Left ventricle myocardium superior (tissue), 1 donor: ENCODE results near the gene ETFB. TPM values are rescaled to one million over a fixed set of nuclear protein-coding genes. Genes with fewer than 3 reads are reported as not detected.
"Not testable (repeated sequence)": the region's sequence is repeated elsewhere in the genome, so short reads cannot be mapped to it uniquely, and the experiment has no call there.

Experiments
- ATAC-seq: fragments of 200-7000 bp; cut with Tn5 transposase; one replicate; pipeline ENCODE4 v1.9.1; 2020; ENCODE audit warnings: mild to moderate bottlenecking, moderate library complexity
- DNase-seq: peaks from one replicate; pipeline ENCODE4 v3.0.0-alpha.2; 2020
- intact Hi-C: fragments of 100-400 bp; cut with micrococcal nuclease; formaldehyde crosslinking; loops from one replicate; pipeline ENCODE4 v1.11.0; 2022
- long read RNA-seq: library from polyadenylated mRNA; unstranded; transcript quantifications from one replicate; pipeline ENCODE4 v2.0.0, GENCODE V29; 2021
- total RNA-seq: library from RNA; stranded (reverse); fragmentation: NEBNext Ultra II Directional; extraction: Animal tissue kit (Norgen Biotek cat#: 25700); gene quantifications from one replicate; pipeline ENCODE4 v1.2.1, GENCODE V29; 2021
- donor health status: DM: no; HTN: yes; CAD: no; lungs with severe emphysema.

The ETFB gene
- 448 TPM for total RNA-seq
- long read RNA-seq, transcript ETFB-201 (6 exons, 900 nt), result major isoform, 648 of 680 reads
- long read RNA-seq, partial matches to known transcripts, result 15 of 680 reads
- long read RNA-seq, other reads (novel, unspliced or antisense), result 14 of 680 reads

GRCh38 chr19:51365965-51366388 lies at the start of gene ETFB:
Gene ETFB (minus strand): TSS chr19:51366388. CDS start chr19:51366326, 62 bp downstream.
- DNase-seq, result no peak
- ATAC-seq, result no peak
- intact Hi-C loops, result no loop called here

GRCh38 chr19:51415187-51415586 lies 49.0 kb upstream of the ETFB start:
- ATAC-seq (no peak), DNase-seq (no peak)
- intact Hi-C loops, result no loop called here

GRCh38 chr19:51410950-51411748 lies 45.0 kb upstream of the ETFB start:
- ATAC-seq, result no peak
- intact Hi-C loops, result no loop called here
- DNase-seq, result no peak

- ATAC-seq, result no peak
- intact Hi-C loops, result no loop called here
- no peak for DNase-seq
These were observed 41.4 kb upstream of the ETFB start for GRCh38 chr19:51407511-51408131.

GRCh38 chr19:51402117-51402516 lies 35.9 kb upstream of the ETFB start:
- intact Hi-C loops, result no loop called here
- DNase-seq, result no peak
- ATAC-seq, result no peak

GRCh38 chr19:51399936-51400335 lies 33.7 kb upstream of the ETFB start:
- ATAC-seq, intact Hi-C loops: not testable (repeated sequence)

GRCh38 chr19:51399231-51399630 lies 33.0 kb upstream of the ETFB start:
- no peak for DNase-seq
- intact Hi-C loops, result no loop called here

More at GRCh38 chr19:51399936-51400335, 33.7 kb upstream of the ETFB start:
- not testable (repeated sequence) for DNase-seq

GRCh38 chr19:51398096-51398704 lies 32.0 kb upstream of the ETFB start:
- no peak for ATAC-seq
- no peak for DNase-seq
- intact Hi-C loops, result no loop called here

More at GRCh38 chr19:51399231-51399630, 33.0 kb upstream of the ETFB start:
- ATAC-seq, result no peak

GRCh38 chr19:51397453-51397852 lies 31.3 kb upstream of the ETFB start:
- intact Hi-C loops, DNase-seq, ATAC-seq: not testable (repeated sequence)

- intact Hi-C loops, result no loop called here
- no peak for DNase-seq
- ATAC-seq, result no peak
These were observed 30.0 kb upstream of the ETFB start for GRCh38 chr19:51396175-51396574.

GRCh38 chr19:51394050-51394836 lies 28.1 kb upstream of the ETFB start:
- peak; percentile 91 for DNase-seq
- peak; percentile 99 for ATAC-seq
- intact Hi-C loops, result no loop called here

- intact Hi-C loops, result no loop called here
- ATAC-seq (no peak), DNase-seq (no peak)
These were observed 26.5 kb upstream of the ETFB start for GRCh38 chr19:51392701-51393100.

GRCh38 chr19:51391073-51391611 lies 25.0 kb upstream of the ETFB start:
- no peak for ATAC-seq
- no peak for DNase-seq
- intact Hi-C loops, result no loop called here

- DNase-seq, result no peak
- no peak for ATAC-seq
- intact Hi-C loops, result no loop called here
These were observed 23.0 kb upstream of the ETFB start for GRCh38 chr19:51389143-51389542.

- intact Hi-C loops, result no loop called here
- ATAC-seq, result no peak
- no peak for DNase-seq
These were observed 21.8 kb upstream of the ETFB start, which contains the start of gene LIM2 for GRCh38 chr19:51387924-51388389. Gene LIM2 (minus strand): TSS chr19:51387974. CDS start chr19:51387443, 531 bp downstream.

- DNase-seq, result no peak
- intact Hi-C loops, result no loop called here
- ATAC-seq, result no peak
These were observed 20.8 kb upstream of the ETFB start for GRCh38 chr19:51386882-51387520.

GRCh38 chr19:51382004-51382403 lies 15.8 kb upstream of the ETFB start:
- intact Hi-C loops, result no loop called here
- ATAC-seq, result no peak

GRCh38 chr19:51380379-51380778 lies 14.2 kb upstream of the ETFB start:
- intact Hi-C loops, result no loop called here
- ATAC-seq (no peak), DNase-seq (no peak)

More at GRCh38 chr19:51382004-51382403, 15.8 kb upstream of the ETFB start:
- no peak for DNase-seq
